Left lung (tissue), 10 donors: Measurements from ENCODE around the gene DNM3. TPM values are rescaled to one million over a fixed set of nuclear protein-coding genes. Genes with fewer than 3 reads are reported as not detected.
A peak's percentile ranks its signal among the peaks of the same experiment; 100 is the strongest.

Experiments used
- ATAC-seq: fragments of 200-7000 bp; cut with Tn5 transposase; one replicate; pipeline ENCODE4 v1.9.1; 2020; ENCODE audit warnings: moderate library complexity
- DNase-seq, 4 donors: peaks; one replicate each; pipeline ENCODE4 v3.0.0-alpha.2; 2013 to 2020
- H3K27ac ChIP-seq, 2 donors: fragments of 200-600 bp; sonication (generic) in 1 of 2; one replicate each; pipeline versions ENCODE4 v1.5.0 to v1.8.0; 2020 to 2021
- H3K27me3 ChIP-seq, 2 donors: fragments of 200-600 bp; sonication (generic) in 1 of 2; one replicate each; pipeline versions ENCODE4 v1.5.0 to v1.8.0; 2020 to 2021
- H3K36me3 ChIP-seq, 2 donors: fragments of 200-600 bp; sonication (generic) in 1 of 2; one replicate each; pipeline versions ENCODE4 v1.5.0 to v1.8.0; 2020 to 2021
- H3K4me1 ChIP-seq, 2 donors: fragments of 200-600 bp; one replicate each; pipeline ENCODE4 v1.8.0; 2021
- H3K4me3 ChIP-seq, 2 donors: fragments of 200-600 bp; sonication (generic) in 1 of 2; one replicate each; pipeline versions ENCODE4 v1.5.0 to v1.8.0; 2020 to 2021; ENCODE audit warnings: mild to moderate bottlenecking in 1 of 2
- H3K9me3 ChIP-seq, 2 donors: fragments of 200-600 bp; sonication (generic) in 1 of 2; one replicate each; pipeline versions ENCODE4 v1.5.0 to v1.8.0; 2020 to 2021
- CTCF ChIP-seq, 2 donors: fragments of 200-600 bp; sonication (generic) in 1 of 2; IDR thresholded peaks; one replicate each; pipeline versions ENCODE4 v1.5.0 to v1.8.0; 2021; ENCODE audit warnings: antibody characterized with exemption in 2 of 2
- intact Hi-C, 2 donors: fragments of 100-400 bp; cut with DNase I; formaldehyde crosslinking; loops; one replicate each; pipeline versions ENCODE4 v1.11.2 to v1.14.2; 2022
- polyA plus RNA-seq, 6 donors: library from polyadenylated mRNA; unstranded; fragments of 120-200 nt; gene quantifications; one replicate each; pipeline ENCODE4 v1.2.1, GENCODE V29; 2013; ENCODE audit not compliant: insufficient read length in 6 of 6
- total RNA-seq, 2 donors: library from RNA; stranded (reverse); fragmentation: NEBNext Ultra II Directional; extraction: Animal tissue kit (Norgen Biotek cat#: 25700); gene quantifications; one replicate each; pipeline ENCODE4 v1.2.1, GENCODE V29; 2021
- donor health status: DM: no; HTN: yes; CAD: no.
- donor health status: DM: no; HTN: no; CAD: no.

Gene DNM3
- total and polyA plus RNA-seq, 8 donors = 5.2 to 7.7 (median 6.3) TPM

- intact Hi-C loops = no loop called here
Observed at GRCh38 chr1:172135076-172135672, 293.9 kb downstream of the DNM3 start.

GRCh38 chr1:172135978-172136610 lies 294.8 kb downstream of the DNM3 start:
- H3K27me3 ChIP-seq = no peaks in the 10 kb centered on the region
- intact Hi-C loops = no loop called here
- H3K27ac ChIP-seq = peak overlapping the region in 1 of 2 donors; percentile 11
- no peak for TF ChIP-seq CTCF (IDR thresholded peaks at IDR 0.05)
- H3K4me3 ChIP-seq = no peak overlapping the region
- DNase-seq (no peak), ATAC-seq (peak; percentile 64)
- no peaks in the 10 kb centered on the region for H3K4me1 ChIP-seq
- no peaks in the 10 kb centered on the region for H3K9me3 ChIP-seq
- no peaks in the 10 kb centered on the region for H3K36me3 ChIP-seq

More at GRCh38 chr1:172135076-172135672, 293.9 kb downstream of the DNM3 start:
- Histone ChIP-seq H3K4me3 (no peak overlapping the region), H3K4me1 (no peaks in the 10 kb centered on the region), H3K9me3 (no peaks in the 10 kb centered on the region), H3K36me3 (no peaks in the 10 kb centered on the region), H3K27ac (no peak overlapping the region), H3K27me3 (no peaks in the 10 kb centered on the region)
- TF ChIP-seq CTCF (IDR thresholded peaks at IDR 0.05) = peak; percentile 29 to 39
- ATAC-seq (peak; percentile 27), DNase-seq (no peak)

- ATAC-seq = peak; percentile 62
- intact Hi-C loops = no loop called here
- no peaks in the 10 kb centered on the region for H3K4me1 ChIP-seq
- no peak for DNase-seq
- no peaks in the 10 kb centered on the region for H3K36me3 ChIP-seq
- H3K27ac ChIP-seq = no peak overlapping the region
- H3K4me3 ChIP-seq = no peak overlapping the region
- no peaks in the 10 kb centered on the region for H3K27me3 ChIP-seq
- no peaks in the 10 kb centered on the region for H3K9me3 ChIP-seq
- TF ChIP-seq CTCF (IDR thresholded peaks at IDR 0.05) = no peak
Observed at GRCh38 chr1:172136925-172137324, 295.6 kb downstream of the DNM3 start.

GRCh38 chr1:172137703-172138454 lies 296.6 kb downstream of the DNM3 start:
- TF ChIP-seq CTCF (IDR thresholded peaks at IDR 0.05) = no peak
- no peaks in the 10 kb centered on the region for H3K9me3 ChIP-seq
- no peak overlapping the region for H3K27ac ChIP-seq
- H3K4me3 ChIP-seq = no peak overlapping the region
- ATAC-seq (no peak), DNase-seq (no peak)
- intact Hi-C loops = no loop called here
- no peaks in the 10 kb centered on the region for H3K4me1 ChIP-seq
- no peaks in the 10 kb centered on the region for H3K36me3 ChIP-seq
- no peaks in the 10 kb centered on the region for H3K27me3 ChIP-seq

- Histone ChIP-seq H3K36me3 (no peaks in the 10 kb centered on the region), H3K9me3 (no peaks in the 10 kb centered on the region), H3K27me3 (no peaks in the 10 kb centered on the region), H3K4me1 (no peaks in the 10 kb centered on the region), H3K4me3 (no peak overlapping the region), H3K27ac (peak overlapping the region in 1 of 2 donors; percentile 91)
- ATAC-seq (no peak), DNase-seq (no peak)
- intact Hi-C loops = no loop called here
- no peak for TF ChIP-seq CTCF (IDR thresholded peaks at IDR 0.05)
Observed at GRCh38 chr1:172138634-172139033, 297.3 kb downstream of the DNM3 start.
